Right lobe of liver (tissue), 4 donors: Measurements from ENCODE around the gene RAP1A.

ENCODE experiments used
- POLR2A ChIP-seq: fragments of 450-650 bp; IDR thresholded peaks from one replicate; pipeline ENCODE4 v1.6.1; 2017; ENCODE audit warnings: antibody characterized with exemption, mild to moderate bottlenecking
- TF ChIP-seq, protein P1 (sequence below), 4 donors: fragments of 200-600 bp in 3 of 4; fragments of 450-650 bp in 1 of 4; IDR thresholded peaks; one replicate each; pipeline versions ENCODE4 v1.5.1 to v1.8.0; 2016 to 2022; ENCODE audit warnings: antibody characterized with exemption in 4 of 4, mild to moderate bottlenecking in 2 of 4
- donor health status: DM: no; HTN: no; CAD: no.
- donor health status: DM: no; HTN: no; CAD: no.
- donor health status: DM: no; HTN: yes; CAD: no.

DNA sequence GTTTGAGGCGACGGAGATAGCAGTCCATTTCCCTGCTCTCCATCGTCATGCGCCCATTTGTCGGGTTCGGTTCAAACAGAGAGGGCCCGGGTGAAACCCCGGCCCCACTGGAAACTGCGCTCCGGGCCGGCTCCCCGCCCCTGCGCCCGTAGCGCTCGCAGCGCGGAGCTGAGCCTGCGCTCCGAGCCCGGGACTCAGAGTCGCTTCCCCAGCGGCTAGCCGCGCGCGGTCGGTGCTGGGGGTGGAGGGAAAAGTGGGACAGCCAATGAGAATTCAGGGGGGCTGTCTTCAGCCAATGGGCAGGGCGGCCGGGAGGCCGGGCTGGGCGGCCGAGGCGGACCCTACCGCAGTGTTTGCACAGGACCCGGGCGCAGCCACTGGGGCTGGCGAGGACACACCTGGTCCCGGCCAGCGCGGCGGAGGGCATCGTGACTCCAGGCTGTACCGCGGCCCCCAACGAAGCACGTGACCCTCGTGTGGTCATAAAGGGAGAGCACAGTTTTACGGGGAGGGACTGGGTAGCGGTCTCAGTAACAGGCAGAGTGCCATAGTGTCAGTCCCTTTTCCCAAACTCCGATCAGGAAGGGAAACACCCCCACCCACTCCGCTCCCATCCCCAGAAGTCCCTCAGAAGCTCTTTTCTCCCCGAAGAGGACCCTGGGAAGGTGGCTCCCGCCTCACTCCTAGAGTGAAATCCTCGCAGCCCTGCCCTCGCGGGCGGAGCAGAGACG, 119.8 kb downstream of the RAP1A start, which contains the start of gene INKA2:
- TF ChIP-seq, protein P1, sequence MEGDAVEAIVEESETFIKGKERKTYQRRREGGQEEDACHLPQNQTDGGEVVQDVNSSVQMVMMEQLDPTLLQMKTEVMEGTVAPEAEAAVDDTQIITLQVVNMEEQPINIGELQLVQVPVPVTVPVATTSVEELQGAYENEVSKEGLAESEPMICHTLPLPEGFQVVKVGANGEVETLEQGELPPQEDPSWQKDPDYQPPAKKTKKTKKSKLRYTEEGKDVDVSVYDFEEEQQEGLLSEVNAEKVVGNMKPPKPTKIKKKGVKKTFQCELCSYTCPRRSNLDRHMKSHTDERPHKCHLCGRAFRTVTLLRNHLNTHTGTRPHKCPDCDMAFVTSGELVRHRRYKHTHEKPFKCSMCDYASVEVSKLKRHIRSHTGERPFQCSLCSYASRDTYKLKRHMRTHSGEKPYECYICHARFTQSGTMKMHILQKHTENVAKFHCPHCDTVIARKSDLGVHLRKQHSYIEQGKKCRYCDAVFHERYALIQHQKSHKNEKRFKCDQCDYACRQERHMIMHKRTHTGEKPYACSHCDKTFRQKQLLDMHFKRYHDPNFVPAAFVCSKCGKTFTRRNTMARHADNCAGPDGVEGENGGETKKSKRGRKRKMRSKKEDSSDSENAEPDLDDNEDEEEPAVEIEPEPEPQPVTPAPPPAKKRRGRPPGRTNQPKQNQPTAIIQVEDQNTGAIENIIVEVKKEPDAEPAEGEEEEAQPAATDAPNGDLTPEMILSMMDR (IDR thresholded peaks at IDR 0.05): no peak
- peak; percentile 83 for TF ChIP-seq POLR2A
